ENCODE measurements around the gene TTC39C.

DNA sequence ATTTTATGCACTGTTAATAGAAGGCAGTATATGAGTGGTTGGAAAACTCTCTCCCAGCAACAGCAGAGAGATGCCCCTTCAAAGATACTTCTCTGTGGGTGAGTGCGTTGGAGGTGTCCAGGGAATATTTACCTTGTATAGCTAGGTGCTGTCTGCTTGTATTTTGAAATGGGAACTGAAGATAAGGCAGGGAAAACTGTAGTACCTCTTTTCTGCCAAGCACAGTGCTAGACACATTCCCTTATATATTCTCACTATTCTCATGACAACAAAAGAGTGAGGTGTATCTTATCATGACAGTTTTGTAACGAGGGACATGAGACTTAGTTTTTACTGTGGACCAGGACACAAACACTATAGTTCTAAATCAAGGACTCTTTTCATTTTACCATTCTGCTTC lies 2.1 kb downstream of the TTC39C start:
- TF ChIP-seq, protein P1, sequence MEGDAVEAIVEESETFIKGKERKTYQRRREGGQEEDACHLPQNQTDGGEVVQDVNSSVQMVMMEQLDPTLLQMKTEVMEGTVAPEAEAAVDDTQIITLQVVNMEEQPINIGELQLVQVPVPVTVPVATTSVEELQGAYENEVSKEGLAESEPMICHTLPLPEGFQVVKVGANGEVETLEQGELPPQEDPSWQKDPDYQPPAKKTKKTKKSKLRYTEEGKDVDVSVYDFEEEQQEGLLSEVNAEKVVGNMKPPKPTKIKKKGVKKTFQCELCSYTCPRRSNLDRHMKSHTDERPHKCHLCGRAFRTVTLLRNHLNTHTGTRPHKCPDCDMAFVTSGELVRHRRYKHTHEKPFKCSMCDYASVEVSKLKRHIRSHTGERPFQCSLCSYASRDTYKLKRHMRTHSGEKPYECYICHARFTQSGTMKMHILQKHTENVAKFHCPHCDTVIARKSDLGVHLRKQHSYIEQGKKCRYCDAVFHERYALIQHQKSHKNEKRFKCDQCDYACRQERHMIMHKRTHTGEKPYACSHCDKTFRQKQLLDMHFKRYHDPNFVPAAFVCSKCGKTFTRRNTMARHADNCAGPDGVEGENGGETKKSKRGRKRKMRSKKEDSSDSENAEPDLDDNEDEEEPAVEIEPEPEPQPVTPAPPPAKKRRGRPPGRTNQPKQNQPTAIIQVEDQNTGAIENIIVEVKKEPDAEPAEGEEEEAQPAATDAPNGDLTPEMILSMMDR (IDR thresholded peaks at IDR 0.05): peak; percentile 20 to 34 (median 33)
- no peak for TF ChIP-seq POLR2A (IDR thresholded peaks at IDR 0.05)

All from breast epithelium (tissue), 3 donors.